Liver (tissue), 9 donors: ENCODE data around the gene PPP1R36. TPM values are rescaled to one million over a fixed set of nuclear protein-coding genes. Genes with fewer than 3 reads are reported as not detected.
A peak's percentile ranks its signal among the peaks of the same experiment; 100 is the strongest.

Experiments used
- DNase-seq: peaks from one replicate; pipeline ENCODE4 v3.0.0-alpha.2; 2017; ENCODE audit warnings: low spot score
- H3K27ac ChIP-seq, 2 donors: one replicate each; pipeline ENCODE4 v1.7.0; 2013; ENCODE audit warnings: inconsistent platforms in 2 of 2, low read length in 2 of 2, control low read depth in 1 of 2, low read depth in 1 of 2, mild to moderate bottlenecking in 1 of 2
- H3K27me3 ChIP-seq, 4 donors: one replicate each; pipeline versions ENCODE4 v1.6.1 to v1.7.0; 2013; ENCODE audit warnings: low read length in 3 of 4, inconsistent platforms in 1 of 4, mild to moderate bottlenecking in 1 of 4, moderate library complexity in 1 of 4; ENCODE audit not compliant: control insufficient read depth in 4 of 4, insufficient read depth in 4 of 4
- H3K36me3 ChIP-seq, 4 donors: one replicate each; pipeline versions ENCODE4 v1.6.1 to v1.7.0; 2013; ENCODE audit warnings: low read length in 3 of 4, mild to moderate bottlenecking in 3 of 4, low read depth in 1 of 4, moderate library complexity in 1 of 4; ENCODE audit not compliant: control insufficient read depth in 4 of 4, insufficient read depth in 3 of 4
- H3K4me1 ChIP-seq, 4 donors: one replicate each; pipeline versions ENCODE4 v1.6.1 to v1.7.0; 2013; ENCODE audit warnings: low read length in 3 of 4, mild to moderate bottlenecking in 3 of 4, moderate library complexity in 1 of 4; ENCODE audit not compliant: control insufficient read depth in 4 of 4, insufficient read depth in 4 of 4
- H3K4me3 ChIP-seq, 3 donors: one replicate each; pipeline versions ENCODE4 v1.6.1 to v1.7.0; 2013; ENCODE audit warnings: low read length in 3 of 3, control low read depth in 1 of 3, low read depth in 1 of 3, mild to moderate bottlenecking in 1 of 3
- H3K9ac ChIP-seq, 2 donors: one replicate each; pipeline ENCODE4 v1.7.0; 2013; ENCODE audit warnings: low read length in 2 of 2, mild to moderate bottlenecking in 2 of 2, moderate library complexity in 2 of 2, control low read depth in 1 of 2, low read depth in 1 of 2
- H3K9me3 ChIP-seq, 4 donors: one replicate each; pipeline versions ENCODE4 v1.6.1 to v1.7.0; 2013; ENCODE audit warnings: low read length in 3 of 4; ENCODE audit not compliant: control insufficient read depth in 4 of 4
- EGR1 ChIP-seq, 2 donors: IDR thresholded peaks; 2 replicates each; pipeline ENCODE4 v1.6.1; 2016 to 2018; ENCODE audit warnings: antibody characterized with exemption in 2 of 2, low read depth in 2 of 2
- FOXA1 ChIP-seq: IDR thresholded peaks from 2 replicates; pipeline ENCODE4 v1.6.1; 2016; ENCODE audit warnings: antibody characterized with exemption
- FOXA2 ChIP-seq: IDR thresholded peaks from 2 replicates; pipeline ENCODE4 v1.6.1; 2016; ENCODE audit warnings: antibody characterized with exemption
- GABPA ChIP-seq, 2 donors: IDR thresholded peaks in 1 of 2; conservative IDR thresholded peaks in 1 of 2; 2 replicates each; pipeline ENCODE4 v1.6.1; 2016; ENCODE audit warnings: antibody characterized with exemption in 2 of 2, mild to moderate bottlenecking in 1 of 2, moderate library complexity in 1 of 2
- HNF4A ChIP-seq, 2 donors: conservative IDR thresholded peaks; 2 replicates each; pipeline ENCODE4 v1.6.1; 2016; ENCODE audit warnings: antibody characterized with exemption in 2 of 2, mild to moderate bottlenecking in 2 of 2
- HNF4G ChIP-seq: IDR thresholded peaks from 2 replicates; pipeline ENCODE4 v1.6.1; 2016; ENCODE audit warnings: antibody characterized with exemption
- JUND ChIP-seq, 2 donors: IDR thresholded peaks; 2 replicates each; pipeline ENCODE4 v1.6.1; 2016; ENCODE audit warnings: antibody characterized with exemption in 2 of 2
- NR2F2 ChIP-seq: IDR thresholded peaks from 2 replicates; pipeline ENCODE4 v1.6.1; 2016; ENCODE audit warnings: antibody characterized with exemption
- REST ChIP-seq: IDR thresholded peaks from 2 replicates; pipeline ENCODE4 v1.6.1; 2016; ENCODE audit warnings: antibody characterized with exemption, mild to moderate bottlenecking
- RXRA ChIP-seq, 2 donors: IDR thresholded peaks; 2 replicates each; pipeline ENCODE4 v1.6.1; 2017 to 2018; ENCODE audit warnings: antibody characterized with exemption in 2 of 2, mild to moderate bottlenecking in 1 of 2
- TAF1 ChIP-seq: conservative IDR thresholded peaks from 2 replicates; pipeline ENCODE4 v1.6.1; 2016; ENCODE audit warnings: antibody characterized with exemption, mild to moderate bottlenecking
- ZBTB33 ChIP-seq: IDR thresholded peaks from 2 replicates; pipeline ENCODE4 v1.6.1; 2016; ENCODE audit warnings: antibody characterized with exemption
- WGBS: extraction: QIAGEN DNeasy Blood & Tissue Kit; methylation state at CpG from one replicate; pipeline ENCODE4 v1.1.7; 2013; 5-methylcytosine and 5-hydroxymethylcytosine counted together
- polyA plus RNA-seq, 2 donors: library from polyadenylated mRNA; stranded (reverse) in 1 of 2; unstranded in 1 of 2; fragments of 200-250 nt in 1 of 2; fragments of >200 nt in 1 of 2; fragmentation: Nextera tagmentation in 1 of 2; extraction: Ambion mirVana in 1 of 2; gene quantifications; one replicate each; pipeline versions ENCODE4 v1.2.1 to v1.2.3, GENCODE V29; 2013 to 2015
- total RNA-seq, 2 donors: library from RNA; depleted of rRNA; stranded (reverse); fragments of >200 nt; gene quantifications; one replicate each; pipeline ENCODE4 v1.2.3, GENCODE V29; 2014
- TF ChIP-seq, protein P1 (sequence below): IDR thresholded peaks from 2 replicates; pipeline ENCODE4 v1.6.1; 2016; ENCODE audit warnings: antibody characterized with exemption
- TF ChIP-seq, protein P2 (sequence below): fragments of 150-350 bp; IDR thresholded peaks from 2 replicates; pipeline ENCODE4 v1.5.1; 2017; ENCODE audit warnings: improper control_type of control experiment, low read depth, low read length; ENCODE audit not compliant: missing input control
- donor health status: healthy.
- donor health status: healthy.
- donor health status: healthy.
- donor health status: healthy.
- donor health status: healthy.

Gene PPP1R36
- total and polyA plus RNA-seq, 4 donors = 0.08 to 0.09 (median 0.08) TPM; not detected in 1

GRCh38 chr14:64541972-64542835, 7.6 kb upstream of the PPP1R36 start:
- H3K4me1 ChIP-seq = peaks cover 0 to 12% (median 2%) of the 10 kb centered on the region in 4 donors
- H3K9ac ChIP-seq = no peak overlapping the region

DNA sequence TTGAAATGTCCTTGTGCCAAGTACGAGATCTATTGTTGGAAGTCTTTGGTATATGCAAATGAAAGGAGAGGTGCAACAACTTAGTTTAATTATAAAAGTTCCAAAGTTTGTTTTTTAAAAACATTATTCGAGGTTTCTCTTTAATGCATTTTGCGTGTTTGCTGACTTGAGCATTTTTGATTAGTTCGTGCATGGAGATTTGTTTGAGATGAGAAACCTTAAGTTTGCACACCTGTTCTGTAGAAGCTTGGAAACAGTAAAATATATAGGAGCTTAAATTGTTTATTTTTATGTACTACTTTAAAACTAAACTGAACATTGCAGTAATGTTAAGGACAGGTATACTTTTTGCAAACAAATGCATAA, 6.9 kb upstream of the PPP1R36 start:
- peak overlapping the region in 1 of 3 donors; percentile 3 for H3K4me3 ChIP-seq
- peaks cover 0 to 12% (median 2%) of the 10 kb centered on the region in 4 donors for H3K4me1 ChIP-seq
- H3K9me3 ChIP-seq = peaks cover 0 to 11% (median 3%) of the 10 kb centered on the region in 4 donors
- no peak overlapping the region for H3K27ac ChIP-seq
- WGBS = 62% methylated on average over 4 of the region's 4 CpGs
- H3K27me3 ChIP-seq = peaks cover 0 to 4% (median 0%) of the 10 kb centered on the region in 4 donors
- no peaks in the 10 kb centered on the region for H3K36me3 ChIP-seq
- H3K9ac ChIP-seq = no peak overlapping the region
- no peak for DNase-seq
- TF ChIP-seq ZBTB33 (no peak), JUND (IDR thresholded peaks at IDR 0.05) (no peak), HNF4A (conservative IDR thresholded peaks at IDR 0.05) (no peak), HNF4G (no peak), FOXA1 (no peak)
- TF ChIP-seq, protein P1, sequence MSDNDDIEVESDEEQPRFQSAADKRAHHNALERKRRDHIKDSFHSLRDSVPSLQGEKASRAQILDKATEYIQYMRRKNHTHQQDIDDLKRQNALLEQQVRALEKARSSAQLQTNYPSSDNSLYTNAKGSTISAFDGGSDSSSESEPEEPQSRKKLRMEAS = no peak
- TF ChIP-seq, protein P2, sequence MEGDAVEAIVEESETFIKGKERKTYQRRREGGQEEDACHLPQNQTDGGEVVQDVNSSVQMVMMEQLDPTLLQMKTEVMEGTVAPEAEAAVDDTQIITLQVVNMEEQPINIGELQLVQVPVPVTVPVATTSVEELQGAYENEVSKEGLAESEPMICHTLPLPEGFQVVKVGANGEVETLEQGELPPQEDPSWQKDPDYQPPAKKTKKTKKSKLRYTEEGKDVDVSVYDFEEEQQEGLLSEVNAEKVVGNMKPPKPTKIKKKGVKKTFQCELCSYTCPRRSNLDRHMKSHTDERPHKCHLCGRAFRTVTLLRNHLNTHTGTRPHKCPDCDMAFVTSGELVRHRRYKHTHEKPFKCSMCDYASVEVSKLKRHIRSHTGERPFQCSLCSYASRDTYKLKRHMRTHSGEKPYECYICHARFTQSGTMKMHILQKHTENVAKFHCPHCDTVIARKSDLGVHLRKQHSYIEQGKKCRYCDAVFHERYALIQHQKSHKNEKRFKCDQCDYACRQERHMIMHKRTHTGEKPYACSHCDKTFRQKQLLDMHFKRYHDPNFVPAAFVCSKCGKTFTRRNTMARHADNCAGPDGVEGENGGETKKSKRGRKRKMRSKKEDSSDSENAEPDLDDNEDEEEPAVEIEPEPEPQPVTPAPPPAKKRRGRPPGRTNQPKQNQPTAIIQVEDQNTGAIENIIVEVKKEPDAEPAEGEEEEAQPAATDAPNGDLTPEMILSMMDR = no peak

More at GRCh38 chr14:64541972-64542835, 7.6 kb upstream of the PPP1R36 start:
- Histone ChIP-seq H3K36me3 (no peaks in the 10 kb centered on the region), H3K4me3 (peak overlapping the region; percentile 3 to 44 (median 39)), H3K27ac (no peak overlapping the region), H3K9me3 (peaks cover 0 to 11% (median 3%) of the 10 kb centered on the region in 4 donors), H3K27me3 (peaks cover 0 to 4% (median 0%) of the 10 kb centered on the region in 4 donors)
- no peak for DNase-seq
- TF ChIP-seq FOXA2 (no peak), EGR1 (IDR thresholded peaks at IDR 0.05; ENCODE audit: low read depth in 2 of 2) (no peak), NR2F2 (no peak), RXRA (IDR thresholded peaks at IDR 0.05) (no peak), TAF1 (no peak), HNF4A (conservative IDR thresholded peaks at IDR 0.05) (no peak), JUND (IDR thresholded peaks at IDR 0.05) (no peak), GABPA (IDR thresholded peaks at IDR 0.05 in 1 of 2, conservative IDR thresholded peaks at IDR 0.05 in 1 of 2) (no peak), REST (no peak)
- TF ChIP-seq, protein P1 = no peak
- TF ChIP-seq, protein P2 = no peak
- WGBS = 14% methylated on average over 61 of the region's 61 CpGs
